Right lobe of liver (tissue), 4 donors: ENCODE measurements around the gene PLXNB3.

ENCODE experiments used
- POLR2A ChIP-seq: fragments of 450-650 bp; IDR thresholded peaks from one replicate; pipeline ENCODE4 v1.6.1; 2017; ENCODE audit warnings: antibody characterized with exemption, mild to moderate bottlenecking
- TF ChIP-seq, protein P1 (sequence below), 4 donors: fragments of 200-600 bp in 3 of 4; fragments of 450-650 bp in 1 of 4; IDR thresholded peaks; one replicate each; pipeline versions ENCODE4 v1.5.1 to v1.8.0; 2016 to 2022; ENCODE audit warnings: antibody characterized with exemption in 4 of 4, mild to moderate bottlenecking in 2 of 4
- donor health status: DM: no; HTN: no; CAD: no.
- donor health status: DM: no; HTN: no; CAD: no.
- donor health status: DM: no; HTN: yes; CAD: no.

- TF ChIP-seq, protein P1, sequence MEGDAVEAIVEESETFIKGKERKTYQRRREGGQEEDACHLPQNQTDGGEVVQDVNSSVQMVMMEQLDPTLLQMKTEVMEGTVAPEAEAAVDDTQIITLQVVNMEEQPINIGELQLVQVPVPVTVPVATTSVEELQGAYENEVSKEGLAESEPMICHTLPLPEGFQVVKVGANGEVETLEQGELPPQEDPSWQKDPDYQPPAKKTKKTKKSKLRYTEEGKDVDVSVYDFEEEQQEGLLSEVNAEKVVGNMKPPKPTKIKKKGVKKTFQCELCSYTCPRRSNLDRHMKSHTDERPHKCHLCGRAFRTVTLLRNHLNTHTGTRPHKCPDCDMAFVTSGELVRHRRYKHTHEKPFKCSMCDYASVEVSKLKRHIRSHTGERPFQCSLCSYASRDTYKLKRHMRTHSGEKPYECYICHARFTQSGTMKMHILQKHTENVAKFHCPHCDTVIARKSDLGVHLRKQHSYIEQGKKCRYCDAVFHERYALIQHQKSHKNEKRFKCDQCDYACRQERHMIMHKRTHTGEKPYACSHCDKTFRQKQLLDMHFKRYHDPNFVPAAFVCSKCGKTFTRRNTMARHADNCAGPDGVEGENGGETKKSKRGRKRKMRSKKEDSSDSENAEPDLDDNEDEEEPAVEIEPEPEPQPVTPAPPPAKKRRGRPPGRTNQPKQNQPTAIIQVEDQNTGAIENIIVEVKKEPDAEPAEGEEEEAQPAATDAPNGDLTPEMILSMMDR (IDR thresholded peaks at IDR 0.05): no peak
- TF ChIP-seq POLR2A: no peak
Observed at GRCh38 chrX:153739754-153740486, 24.1 kb upstream of the PLXNB3 start.
